GM12801 (cell line): ENCODE measurements around the gene TESK2.

Experiments
- TF ChIP-seq, protein P1 (sequence below): IDR thresholded peaks from one replicate; pipeline ENCODE4 v1.5.1; 2011; ENCODE audit warnings: control low read depth; ENCODE audit not compliant: insufficient read length; ENCODE audit errors: extremely low read depth

The TESK2 gene, protein sequence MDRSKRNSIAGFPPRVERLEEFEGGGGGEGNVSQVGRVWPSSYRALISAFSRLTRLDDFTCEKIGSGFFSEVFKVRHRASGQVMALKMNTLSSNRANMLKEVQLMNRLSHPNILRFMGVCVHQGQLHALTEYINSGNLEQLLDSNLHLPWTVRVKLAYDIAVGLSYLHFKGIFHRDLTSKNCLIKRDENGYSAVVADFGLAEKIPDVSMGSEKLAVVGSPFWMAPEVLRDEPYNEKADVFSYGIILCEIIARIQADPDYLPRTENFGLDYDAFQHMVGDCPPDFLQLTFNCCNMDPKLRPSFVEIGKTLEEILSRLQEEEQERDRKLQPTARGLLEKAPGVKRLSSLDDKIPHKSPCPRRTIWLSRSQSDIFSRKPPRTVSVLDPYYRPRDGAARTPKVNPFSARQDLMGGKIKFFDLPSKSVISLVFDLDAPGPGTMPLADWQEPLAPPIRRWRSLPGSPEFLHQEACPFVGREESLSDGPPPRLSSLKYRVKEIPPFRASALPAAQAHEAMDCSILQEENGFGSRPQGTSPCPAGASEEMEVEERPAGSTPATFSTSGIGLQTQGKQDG

DNA sequence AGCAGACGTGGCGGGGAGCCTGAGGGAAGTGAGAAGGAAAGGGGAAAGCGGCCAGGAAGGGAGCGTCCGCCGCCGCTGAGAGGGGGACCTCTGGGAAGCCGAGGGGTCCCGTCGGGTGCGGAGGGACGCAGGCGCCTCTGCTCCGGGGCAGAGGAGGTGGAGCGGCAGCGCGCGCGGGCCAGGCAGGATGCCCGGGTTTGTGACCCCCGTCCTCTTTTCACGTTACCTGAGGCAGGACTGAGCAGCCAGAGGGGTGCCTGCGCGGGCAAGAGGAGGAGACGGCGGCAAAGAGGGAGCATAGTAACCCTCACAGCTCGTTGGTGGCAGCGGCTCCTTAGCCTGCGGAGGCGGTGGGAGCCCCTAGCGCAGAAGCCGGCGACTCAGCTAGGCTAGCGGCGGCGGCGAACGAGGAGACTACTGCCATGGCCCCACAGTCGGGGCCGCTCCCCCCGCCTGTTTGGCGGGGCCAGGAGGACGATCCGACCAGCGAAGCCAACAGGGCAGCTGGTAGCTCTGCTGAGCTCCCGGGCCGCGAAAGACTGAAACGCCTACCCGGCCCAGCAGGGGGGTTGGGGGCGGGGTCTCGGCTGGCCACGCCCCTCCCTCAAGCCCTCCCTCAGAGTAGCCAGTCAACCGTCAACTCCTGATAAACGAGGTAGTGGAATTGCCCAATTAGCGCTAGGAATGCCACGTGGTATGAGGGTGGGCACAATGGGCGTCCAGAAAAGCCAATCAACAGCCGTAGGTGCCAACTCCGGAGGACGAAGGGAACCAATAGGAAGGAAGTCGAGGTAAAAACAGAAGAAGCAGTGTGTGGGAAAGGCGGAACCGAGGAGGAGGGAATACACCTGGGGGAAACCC lies at the start of gene TESK2:
TSS of gene TESK2 (minus strand) at position 538 of the 861 bp plus-strand sequence. CDS start 33,378 bp downstream, outside the sequence.
- TF ChIP-seq, protein P1, sequence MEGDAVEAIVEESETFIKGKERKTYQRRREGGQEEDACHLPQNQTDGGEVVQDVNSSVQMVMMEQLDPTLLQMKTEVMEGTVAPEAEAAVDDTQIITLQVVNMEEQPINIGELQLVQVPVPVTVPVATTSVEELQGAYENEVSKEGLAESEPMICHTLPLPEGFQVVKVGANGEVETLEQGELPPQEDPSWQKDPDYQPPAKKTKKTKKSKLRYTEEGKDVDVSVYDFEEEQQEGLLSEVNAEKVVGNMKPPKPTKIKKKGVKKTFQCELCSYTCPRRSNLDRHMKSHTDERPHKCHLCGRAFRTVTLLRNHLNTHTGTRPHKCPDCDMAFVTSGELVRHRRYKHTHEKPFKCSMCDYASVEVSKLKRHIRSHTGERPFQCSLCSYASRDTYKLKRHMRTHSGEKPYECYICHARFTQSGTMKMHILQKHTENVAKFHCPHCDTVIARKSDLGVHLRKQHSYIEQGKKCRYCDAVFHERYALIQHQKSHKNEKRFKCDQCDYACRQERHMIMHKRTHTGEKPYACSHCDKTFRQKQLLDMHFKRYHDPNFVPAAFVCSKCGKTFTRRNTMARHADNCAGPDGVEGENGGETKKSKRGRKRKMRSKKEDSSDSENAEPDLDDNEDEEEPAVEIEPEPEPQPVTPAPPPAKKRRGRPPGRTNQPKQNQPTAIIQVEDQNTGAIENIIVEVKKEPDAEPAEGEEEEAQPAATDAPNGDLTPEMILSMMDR = no peak

DNA sequence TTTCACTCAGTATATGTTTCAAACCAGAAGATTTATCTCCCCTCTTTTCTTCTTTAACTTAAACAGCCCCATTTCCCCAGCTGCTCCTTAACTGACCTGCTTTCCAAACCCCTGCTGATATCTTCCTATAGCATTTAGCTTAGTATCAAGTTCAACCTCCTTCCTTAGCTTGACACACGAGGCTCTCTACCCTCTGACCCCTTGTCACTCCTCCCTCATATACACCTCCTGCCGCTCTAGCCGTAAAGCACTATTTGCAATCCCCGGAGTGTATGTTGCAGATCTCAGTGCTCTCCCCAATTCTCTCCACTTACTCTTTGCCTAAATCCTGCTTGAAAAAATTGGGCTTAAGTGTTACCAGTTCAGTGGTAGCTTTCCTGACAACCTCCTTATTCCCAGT lies 45.9 kb upstream of the TESK2 start:
- TF ChIP-seq, protein P1 = no peak

DNA sequence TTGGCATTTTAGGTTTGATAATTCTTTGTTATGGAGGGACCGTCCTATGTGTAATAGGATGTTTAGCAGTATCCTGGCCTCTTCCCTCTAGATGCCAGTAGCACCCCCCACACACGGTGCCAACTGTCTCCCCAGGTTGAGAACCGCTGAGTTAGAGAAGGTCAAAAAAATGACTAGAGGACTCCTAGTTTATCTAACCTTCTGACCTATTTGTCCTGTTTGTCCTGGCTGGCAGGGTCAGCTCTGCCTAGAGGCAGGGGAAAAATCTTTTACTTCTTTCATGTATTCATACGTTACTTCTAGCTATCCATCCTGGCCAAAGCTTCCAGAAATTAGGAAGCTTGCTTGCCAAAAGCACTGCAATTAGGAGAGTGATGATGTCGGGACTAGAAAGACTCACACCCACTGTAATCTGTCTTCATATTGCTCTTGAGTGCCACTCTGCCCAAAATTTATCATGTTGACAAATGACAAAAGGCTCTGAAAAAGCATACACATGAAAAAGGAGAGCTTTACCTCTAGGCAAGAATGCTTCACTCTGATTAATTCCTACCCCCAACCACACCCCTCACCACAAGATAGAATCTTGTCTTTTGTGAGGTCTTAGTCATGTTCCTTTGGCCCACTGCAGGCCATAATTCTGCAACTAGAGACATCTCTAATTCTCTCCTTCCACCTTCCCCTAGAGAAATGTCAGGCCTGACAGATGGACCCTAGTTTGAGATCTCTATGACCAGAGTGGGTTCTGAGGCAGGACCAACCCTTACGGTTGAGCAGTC lies 45.2 kb upstream of the TESK2 start:
- TF ChIP-seq, protein P1 = no peak

DNA sequence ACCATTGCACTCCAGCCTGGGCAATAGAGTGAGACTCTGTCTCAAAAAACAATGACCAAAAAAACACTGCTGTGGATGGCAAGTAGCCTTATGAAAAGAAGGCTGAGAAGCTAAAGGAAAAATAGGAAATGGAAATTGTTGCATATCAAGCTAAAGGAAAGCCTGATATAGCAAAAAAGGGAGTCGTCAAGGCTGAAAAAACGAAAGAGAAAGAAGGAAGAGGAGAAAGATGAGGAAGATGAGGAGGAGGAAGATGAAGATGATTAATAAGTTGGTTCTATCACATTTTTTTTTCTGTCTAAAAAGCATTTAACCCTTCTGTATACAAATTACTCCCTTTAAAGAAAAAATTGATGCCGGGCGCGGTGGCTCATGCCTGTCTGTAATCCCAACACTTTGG lies 40.9 kb upstream of the TESK2 start:
- TF ChIP-seq, protein P1 = no peak

DNA sequence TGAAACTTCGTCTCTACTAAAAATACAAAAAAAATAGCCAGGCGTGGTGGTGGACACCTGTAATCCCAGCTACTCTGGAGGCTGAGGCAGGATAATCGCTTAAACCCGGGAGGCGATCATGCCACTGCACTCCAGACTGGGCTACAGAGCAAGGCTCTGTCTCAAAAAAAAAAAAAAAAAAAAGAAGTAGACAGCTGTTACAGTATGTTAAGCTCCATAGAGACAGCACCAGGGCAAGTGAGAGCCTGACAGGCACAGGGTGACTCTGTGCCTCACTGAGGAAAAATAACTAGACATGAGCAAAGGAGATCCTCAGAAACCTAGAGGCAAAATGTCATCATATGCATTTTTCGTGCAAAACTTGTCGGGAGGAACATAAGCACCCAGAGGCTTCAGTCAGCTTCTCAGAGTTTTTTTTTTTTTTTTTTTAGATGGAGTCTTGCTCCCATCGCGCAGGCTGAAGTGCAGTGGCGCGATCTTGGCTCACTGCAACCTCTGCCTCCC lies 39.7 kb upstream of the TESK2 start:
- TF ChIP-seq, protein P1 = no peak

DNA sequence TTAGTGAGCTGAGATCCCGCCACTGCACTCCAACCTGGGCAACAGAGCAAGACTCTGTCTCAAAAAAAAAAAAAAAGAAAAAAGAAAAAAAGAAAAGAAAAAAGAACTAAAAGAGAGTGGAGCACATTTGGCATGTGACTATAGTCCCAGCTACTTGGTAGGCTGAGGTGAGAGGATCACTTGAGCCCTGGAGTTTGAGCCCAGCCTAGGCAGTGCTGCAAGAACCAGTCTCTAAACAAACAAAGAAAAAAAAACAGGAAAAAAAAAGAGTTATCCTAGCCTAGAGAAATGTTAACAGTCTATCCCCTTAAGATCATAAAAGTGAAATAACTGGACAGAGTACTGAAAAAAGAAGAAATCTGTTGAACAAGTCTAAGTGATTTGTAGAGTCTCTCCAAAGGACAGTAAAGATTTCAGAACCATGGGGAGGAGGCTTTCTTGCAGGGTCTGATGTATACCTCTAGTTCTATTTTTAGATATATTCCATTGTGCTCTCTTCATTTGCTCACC lies 35.2 kb upstream of the TESK2 start:
- TF ChIP-seq, protein P1 = no peak
